Measurements from ENCODE around the gene PRRT2.
"Not testable (repeated sequence)": the region's sequence is repeated elsewhere in the genome, so short reads cannot be mapped to it uniquely, and the experiment has no call there.

PRRT2 gene

DNA sequence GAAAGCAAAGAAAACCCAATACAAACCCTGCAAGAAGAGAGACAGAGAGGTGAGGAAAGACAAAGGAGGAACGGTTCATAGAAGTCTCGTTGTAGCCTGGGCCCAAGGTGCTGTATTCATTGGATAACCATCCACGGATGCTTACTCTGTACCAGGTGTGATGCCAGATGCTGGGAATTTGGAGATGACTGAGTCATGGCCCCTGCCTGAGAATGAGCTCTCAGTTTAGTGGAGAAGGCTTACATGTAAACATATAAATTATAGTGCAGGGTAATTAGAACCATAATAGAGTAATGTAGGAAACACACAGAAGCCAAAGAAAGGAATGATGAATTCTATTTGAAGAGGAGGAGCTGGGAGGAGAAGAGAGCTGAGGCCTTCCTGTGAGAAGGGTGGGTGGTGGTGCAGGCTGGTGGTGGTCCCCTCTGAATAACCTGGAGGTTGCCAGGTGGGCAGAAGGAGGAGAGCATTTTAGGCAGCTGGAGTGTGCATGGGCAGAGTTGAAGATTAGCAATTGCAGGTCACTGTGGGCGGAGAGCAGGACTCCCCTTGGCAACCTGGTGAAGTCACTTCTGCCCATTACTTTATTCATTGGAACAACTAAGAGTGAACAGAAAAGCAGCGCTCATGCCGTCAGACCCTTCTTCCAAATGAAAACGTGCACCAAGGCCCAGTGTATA, 41.6 kb upstream of the PRRT2 start:
- H3K4me3 ChIP-seq (ENCODE audit: low read depth, low read length), result no peak overlapping the region
- TF ChIP-seq, protein P1, sequence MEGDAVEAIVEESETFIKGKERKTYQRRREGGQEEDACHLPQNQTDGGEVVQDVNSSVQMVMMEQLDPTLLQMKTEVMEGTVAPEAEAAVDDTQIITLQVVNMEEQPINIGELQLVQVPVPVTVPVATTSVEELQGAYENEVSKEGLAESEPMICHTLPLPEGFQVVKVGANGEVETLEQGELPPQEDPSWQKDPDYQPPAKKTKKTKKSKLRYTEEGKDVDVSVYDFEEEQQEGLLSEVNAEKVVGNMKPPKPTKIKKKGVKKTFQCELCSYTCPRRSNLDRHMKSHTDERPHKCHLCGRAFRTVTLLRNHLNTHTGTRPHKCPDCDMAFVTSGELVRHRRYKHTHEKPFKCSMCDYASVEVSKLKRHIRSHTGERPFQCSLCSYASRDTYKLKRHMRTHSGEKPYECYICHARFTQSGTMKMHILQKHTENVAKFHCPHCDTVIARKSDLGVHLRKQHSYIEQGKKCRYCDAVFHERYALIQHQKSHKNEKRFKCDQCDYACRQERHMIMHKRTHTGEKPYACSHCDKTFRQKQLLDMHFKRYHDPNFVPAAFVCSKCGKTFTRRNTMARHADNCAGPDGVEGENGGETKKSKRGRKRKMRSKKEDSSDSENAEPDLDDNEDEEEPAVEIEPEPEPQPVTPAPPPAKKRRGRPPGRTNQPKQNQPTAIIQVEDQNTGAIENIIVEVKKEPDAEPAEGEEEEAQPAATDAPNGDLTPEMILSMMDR (IDR thresholded peaks at IDR 0.05; ENCODE audit: borderline replicate concordance, insufficient read depth, low read depth, low read length), result no peak

DNA sequence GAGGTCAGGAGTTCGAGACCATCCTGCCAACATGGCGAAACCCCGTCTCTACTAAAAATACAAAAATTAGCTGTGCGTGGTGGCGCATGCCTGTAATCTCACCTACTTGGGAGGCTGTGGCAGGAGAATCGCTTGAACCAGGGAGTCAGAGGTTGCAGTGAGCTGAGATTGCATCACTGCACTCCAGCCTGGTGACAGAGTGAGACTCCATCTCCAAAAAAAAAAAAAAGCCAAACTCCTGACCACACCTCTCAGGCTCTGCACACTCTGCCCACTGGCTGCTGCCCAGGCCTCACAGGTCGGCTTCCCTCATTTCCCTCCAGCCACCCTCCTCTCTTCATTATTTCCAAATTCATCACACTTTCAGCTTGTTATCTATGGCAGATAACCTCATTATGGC, 39.7 kb upstream of the PRRT2 start:
- H3K4me3 ChIP-seq (ENCODE audit: low read depth, low read length), result not testable (repeated sequence)

DNA sequence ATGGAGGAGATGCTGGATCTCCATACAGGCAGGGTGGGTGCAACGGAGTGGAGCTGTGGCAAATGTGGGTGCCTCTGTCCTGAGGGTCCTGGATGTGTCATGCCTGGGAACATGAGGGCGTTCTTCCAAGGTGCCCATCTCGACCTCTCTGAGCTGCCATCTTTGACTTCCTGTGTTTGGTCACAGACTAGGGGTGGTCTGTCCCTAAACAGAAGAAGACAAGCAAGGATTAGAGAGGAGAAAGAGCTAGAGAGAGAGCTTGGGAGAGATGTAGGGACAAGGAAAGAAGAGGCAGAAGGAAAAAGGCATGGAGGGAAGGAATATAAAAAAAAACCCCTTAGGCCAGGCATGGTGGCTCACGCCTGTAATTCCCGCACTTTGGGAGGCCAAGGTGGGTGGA, 37.3 kb upstream of the PRRT2 start:
- TF ChIP-seq, protein P1 (IDR thresholded peaks at IDR 0.05; ENCODE audit: borderline replicate concordance, insufficient read depth, low read depth, low read length), result no peak
- H3K4me3 ChIP-seq (ENCODE audit: low read depth, low read length), result no peak overlapping the region

DNA sequence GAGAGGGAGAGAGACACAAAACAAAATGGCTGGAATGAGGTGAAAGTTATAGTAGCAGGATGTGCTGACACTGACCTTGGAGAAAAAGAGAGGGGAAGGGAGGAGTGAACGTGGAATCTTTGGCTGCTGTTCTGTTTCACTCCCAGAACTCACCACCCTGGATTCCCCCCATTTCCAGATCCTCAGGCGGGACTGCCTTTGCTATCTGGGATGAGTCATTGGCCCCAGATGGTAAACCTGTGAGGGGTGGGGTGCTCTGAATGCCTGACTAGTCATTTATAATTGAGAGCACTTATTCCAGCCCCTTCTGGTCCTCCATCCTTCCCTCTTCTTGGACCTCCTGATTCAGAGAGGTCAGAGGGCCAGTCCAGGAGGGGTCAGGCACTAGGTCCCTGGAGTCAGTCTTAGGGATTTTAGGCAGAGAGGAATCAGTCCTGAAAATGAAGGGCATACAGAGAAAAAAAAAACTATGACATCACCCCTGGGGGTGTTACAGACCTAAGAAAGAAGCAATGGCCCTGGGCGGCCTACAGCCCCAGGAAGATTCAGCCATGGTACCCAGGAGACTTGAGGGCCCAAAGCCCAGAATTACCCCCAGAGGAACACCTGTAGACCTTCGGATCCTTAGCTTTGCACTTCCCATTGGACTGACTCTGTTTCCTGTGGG, 36.1 kb upstream of the PRRT2 start:
- no peak overlapping the region for H3K4me3 ChIP-seq (ENCODE audit: low read depth, low read length)
- TF ChIP-seq, protein P1 (IDR thresholded peaks at IDR 0.05; ENCODE audit: borderline replicate concordance, insufficient read depth, low read depth, low read length), result no peak

DNA sequence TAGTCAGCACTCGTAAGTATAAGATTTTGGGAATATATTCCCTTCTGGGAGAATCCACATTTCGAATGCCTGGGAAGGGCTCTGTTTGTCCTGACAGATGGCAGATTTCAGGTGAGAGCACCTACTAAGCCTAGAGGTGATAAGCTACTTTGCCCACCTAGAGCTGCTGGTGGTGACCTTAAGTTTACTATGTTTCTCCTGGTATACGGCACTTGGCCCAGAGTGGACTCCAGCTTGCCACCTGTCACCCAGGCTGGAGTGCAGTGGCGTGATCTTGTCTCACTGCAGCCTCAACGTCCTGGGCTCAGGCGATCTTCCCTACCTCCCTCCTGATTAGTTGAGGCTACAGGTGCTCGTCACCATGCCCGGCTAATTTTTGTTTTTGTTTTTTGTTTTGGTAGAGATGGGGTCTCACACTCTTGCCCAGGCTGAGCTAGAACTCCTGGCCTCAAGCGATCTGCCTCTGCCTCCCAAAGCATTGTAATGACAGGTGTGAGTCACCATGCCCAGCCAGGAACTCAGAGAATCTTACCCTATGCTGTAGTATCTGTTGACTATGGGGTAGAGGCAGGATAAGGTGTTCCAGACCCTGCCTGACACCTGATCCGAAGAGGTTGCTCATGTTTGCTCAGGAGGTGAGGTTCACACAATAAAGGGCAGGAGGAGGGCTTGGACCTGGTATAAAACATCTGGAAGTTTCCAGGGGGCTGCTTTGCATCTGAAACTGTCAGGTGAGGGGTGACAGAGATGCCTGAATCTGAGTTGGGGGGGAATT, 34.2 kb upstream of the PRRT2 start, which contains the start of gene ZG16:
Gene ZG16, plus strand, starts transcription at position 681 of the 775 bp plus-strand sequence. CDS start 1,011 bp downstream, outside the sequence.
- H3K4me3 ChIP-seq (ENCODE audit: low read depth, low read length), result no peak within 1 kb of the TSS
- TF ChIP-seq, protein P1 (IDR thresholded peaks at IDR 0.05; ENCODE audit: borderline replicate concordance, insufficient read depth, low read depth, low read length), result no peak

DNA sequence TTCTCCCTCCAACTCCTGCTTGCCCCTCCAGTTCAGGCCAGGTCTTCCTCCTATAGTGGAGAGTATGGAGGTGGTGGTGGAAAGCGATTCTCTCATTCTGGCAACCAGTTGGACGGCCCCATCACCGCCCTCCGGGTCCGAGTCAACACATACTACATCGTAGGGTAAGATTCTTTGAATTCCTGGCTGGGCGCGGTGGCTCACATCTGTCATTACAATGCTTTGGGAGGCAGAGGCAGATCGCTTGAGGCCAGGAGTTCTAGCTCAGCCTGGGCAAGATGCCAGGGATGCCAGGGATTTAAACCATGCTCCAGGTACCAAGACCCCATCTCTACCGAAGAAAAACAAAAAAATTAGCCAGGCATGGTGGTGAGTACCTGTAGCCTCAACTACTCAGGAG, 32.5 kb upstream of the PRRT2 start:
- no peak overlapping the region for H3K4me3 ChIP-seq (ENCODE audit: low read depth, low read length)
- TF ChIP-seq, protein P1 (IDR thresholded peaks at IDR 0.05; ENCODE audit: borderline replicate concordance, insufficient read depth, low read depth, low read length), result no peak

DNA sequence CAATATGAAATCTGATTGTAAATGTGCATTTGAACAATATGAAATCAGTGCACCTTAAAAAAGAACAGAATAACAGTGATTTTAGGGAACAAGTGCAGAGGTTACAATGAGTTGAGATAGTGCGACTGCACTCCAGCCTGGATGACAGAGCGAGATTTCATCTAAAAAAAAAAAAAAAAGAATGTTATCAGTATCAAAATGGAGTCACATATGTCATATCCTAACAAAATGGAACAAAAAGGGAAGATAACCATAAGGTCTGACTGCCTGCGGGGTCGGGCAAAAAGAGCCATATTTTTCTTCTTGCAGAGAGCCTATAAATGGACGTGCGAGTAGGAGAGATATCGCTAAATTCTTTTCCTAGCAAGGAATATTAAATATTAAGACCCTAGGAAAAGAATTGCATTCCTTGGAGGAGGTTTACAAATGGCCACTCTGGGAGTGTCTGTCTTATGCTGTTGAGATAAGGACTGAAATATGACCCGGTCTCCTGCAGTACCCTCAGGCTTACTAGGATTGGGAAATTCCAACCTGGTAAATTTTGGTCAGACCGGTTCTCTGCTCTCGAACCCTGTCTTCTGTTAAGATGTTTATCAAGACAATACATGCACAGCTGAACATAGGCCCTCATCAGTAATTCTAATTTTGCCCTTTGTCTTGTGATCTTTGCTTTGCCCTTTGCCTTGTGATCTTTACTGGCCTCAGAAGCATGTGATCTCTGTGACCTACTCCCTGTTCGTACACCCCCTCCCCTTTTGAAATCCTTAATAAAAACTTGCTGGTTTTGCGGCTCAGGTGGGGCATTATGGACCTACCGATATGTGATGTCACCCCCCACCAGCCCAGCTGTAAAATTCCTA, 28.7 kb upstream of the PRRT2 start:
- H3K4me3 ChIP-seq (ENCODE audit: low read depth, low read length), result not testable (repeated sequence)
